Measurements from ENCODE around the gene SYNDIG1. TPM values are rescaled to one million over a fixed set of nuclear protein-coding genes. Genes with fewer than 3 reads are reported as not detected.

SYNDIG1 gene
- total RNA-seq, 4 donors from 2014 or later, result 0.20 to 1.3 (median 0.66) TPM; not detected in 1

DNA sequence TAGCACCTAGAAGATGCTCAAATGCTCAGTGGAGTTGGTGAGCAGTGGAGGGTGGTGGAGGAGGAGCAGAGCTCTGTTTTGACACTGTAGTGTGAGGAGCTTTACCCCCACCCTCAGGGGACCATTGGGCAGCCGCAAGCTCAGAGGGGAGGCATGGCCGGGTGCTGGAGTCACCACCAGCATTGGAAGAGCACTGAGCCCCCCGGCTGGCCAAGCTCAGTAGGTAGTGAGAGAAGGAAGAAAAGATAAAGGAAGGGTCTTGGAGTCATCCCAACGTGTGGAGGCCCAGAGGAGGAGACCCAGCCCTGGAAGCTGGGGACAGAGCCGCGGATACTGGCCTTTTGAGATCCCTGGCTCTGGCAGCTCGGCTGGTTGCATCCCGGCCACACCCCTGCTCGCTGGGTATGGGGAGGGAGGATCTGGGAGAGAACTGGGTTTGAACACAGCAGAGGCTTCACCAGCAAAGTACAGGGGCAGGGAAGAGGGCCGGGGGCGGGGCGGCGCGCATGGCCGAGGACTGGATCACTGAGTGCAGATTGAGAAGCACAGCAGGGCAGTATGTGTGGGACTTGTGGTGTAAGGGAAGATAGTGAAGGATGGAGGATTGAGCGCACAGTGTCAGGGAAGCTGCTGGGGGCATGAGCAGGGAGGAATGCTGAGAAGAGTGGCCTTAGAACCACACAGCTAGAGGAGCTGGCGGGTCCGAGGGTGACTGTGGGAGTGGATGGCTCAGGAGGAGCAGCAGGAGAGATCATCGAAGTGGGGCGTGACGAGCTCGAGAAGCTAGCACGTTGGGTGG is 24.4 kb downstream of the SYNDIG1 start:
- no peak for DNase-seq
- Histone ChIP-seq H3K27ac (no peak overlapping the region), H3K9me3 (no peaks in the 10 kb centered on the region), H3K27me3 (no peaks in the 10 kb centered on the region), H3K4me1 (no peaks in the 10 kb centered on the region), H3K4me3 (no peak overlapping the region), H3K36me3 (no peaks in the 10 kb centered on the region)
- intact Hi-C loops (cut with DNase I; ENCODE audit: low total_unique reads), result no loop called here
- TF ChIP-seq POLR2A (IDR thresholded peaks at IDR 0.05), result no peak
- TF ChIP-seq, protein P1, sequence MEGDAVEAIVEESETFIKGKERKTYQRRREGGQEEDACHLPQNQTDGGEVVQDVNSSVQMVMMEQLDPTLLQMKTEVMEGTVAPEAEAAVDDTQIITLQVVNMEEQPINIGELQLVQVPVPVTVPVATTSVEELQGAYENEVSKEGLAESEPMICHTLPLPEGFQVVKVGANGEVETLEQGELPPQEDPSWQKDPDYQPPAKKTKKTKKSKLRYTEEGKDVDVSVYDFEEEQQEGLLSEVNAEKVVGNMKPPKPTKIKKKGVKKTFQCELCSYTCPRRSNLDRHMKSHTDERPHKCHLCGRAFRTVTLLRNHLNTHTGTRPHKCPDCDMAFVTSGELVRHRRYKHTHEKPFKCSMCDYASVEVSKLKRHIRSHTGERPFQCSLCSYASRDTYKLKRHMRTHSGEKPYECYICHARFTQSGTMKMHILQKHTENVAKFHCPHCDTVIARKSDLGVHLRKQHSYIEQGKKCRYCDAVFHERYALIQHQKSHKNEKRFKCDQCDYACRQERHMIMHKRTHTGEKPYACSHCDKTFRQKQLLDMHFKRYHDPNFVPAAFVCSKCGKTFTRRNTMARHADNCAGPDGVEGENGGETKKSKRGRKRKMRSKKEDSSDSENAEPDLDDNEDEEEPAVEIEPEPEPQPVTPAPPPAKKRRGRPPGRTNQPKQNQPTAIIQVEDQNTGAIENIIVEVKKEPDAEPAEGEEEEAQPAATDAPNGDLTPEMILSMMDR (IDR thresholded peaks at IDR 0.05 in 4 of 5, conservative IDR thresholded peaks at IDR 0.05 in 1 of 5), result no peak
- in situ Hi-C loops (cut with MboI; ENCODE audit: low sequenced_read_pairs in 4 of 4), result loop anchor here in 1 of 4 donors (25.0 kb wide), 1 partner anchor 107 kb away; no protein-coding TSS in a partner anchor
- no peak for ATAC-seq

DNA sequence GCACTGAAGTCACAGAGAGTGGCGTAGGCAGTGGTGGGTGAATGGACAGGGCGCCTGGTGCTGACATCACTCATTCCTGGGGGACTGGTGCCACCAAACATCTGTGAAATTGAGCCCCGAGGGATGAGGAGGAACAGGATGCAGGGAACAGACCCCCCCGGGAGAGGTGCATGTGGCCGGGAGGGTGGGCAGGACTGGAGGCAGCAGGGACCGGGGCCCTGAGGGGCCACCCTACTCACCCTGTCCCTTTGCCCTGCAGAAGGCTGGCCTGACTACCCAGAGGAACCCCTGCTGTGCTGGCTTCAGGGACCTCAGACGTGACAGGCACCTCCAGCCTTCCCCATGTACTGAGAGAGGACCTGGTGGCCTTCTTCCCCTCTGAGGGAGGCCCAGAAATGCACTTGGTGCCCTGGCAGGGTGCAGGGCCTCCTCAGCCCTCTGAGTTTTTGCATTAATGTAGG is 25.1 kb downstream of the SYNDIG1 start:
- intact Hi-C loops (cut with DNase I; ENCODE audit: low total_unique reads), result no loop called here
- DNase-seq, result no peak

GRCh38 chr20:24495266-24495665 is 25.8 kb downstream of the SYNDIG1 start:
- DNase-seq, result no peak
- Histone ChIP-seq H3K4me1 (no peaks in the 10 kb centered on the region), H3K27ac (no peak overlapping the region), H3K4me3 (no peak overlapping the region), H3K36me3 (no peaks in the 10 kb centered on the region), H3K9me3 (no peaks in the 10 kb centered on the region), H3K27me3 (no peaks in the 10 kb centered on the region)
- in situ Hi-C loops (cut with MboI; ENCODE audit: low sequenced_read_pairs in 4 of 4), result loop anchor here in 1 of 4 donors (25.0 kb wide), 1 partner anchor 108 kb away; no protein-coding TSS in a partner anchor
- intact Hi-C loops (cut with DNase I; ENCODE audit: low total_unique reads), result no loop called here
- TF ChIP-seq, protein P1 (IDR thresholded peaks at IDR 0.05 in 4 of 5, conservative IDR thresholded peaks at IDR 0.05 in 1 of 5), result no peak
- no peak for TF ChIP-seq POLR2A (IDR thresholded peaks at IDR 0.05)
- ATAC-seq, result no peak

More for the DNA sequence above, 25.1 kb downstream of the SYNDIG1 start:
- TF ChIP-seq, protein P1 (IDR thresholded peaks at IDR 0.05 in 4 of 5, conservative IDR thresholded peaks at IDR 0.05 in 1 of 5), result no peak
- TF ChIP-seq POLR2A (IDR thresholded peaks at IDR 0.05), result no peak
- Histone ChIP-seq H3K36me3 (no peaks in the 10 kb centered on the region), H3K27ac (no peak overlapping the region), H3K27me3 (no peaks in the 10 kb centered on the region), H3K4me3 (no peak overlapping the region), H3K4me1 (no peaks in the 10 kb centered on the region), H3K9me3 (no peaks in the 10 kb centered on the region)
- no peak for ATAC-seq
- in situ Hi-C loops (cut with MboI; ENCODE audit: low sequenced_read_pairs in 4 of 4), result loop anchor here in 1 of 4 donors (25.0 kb wide), 1 partner anchor 107 kb away; no protein-coding TSS in a partner anchor

- no peaks in the 10 kb centered on the region for H3K36me3 ChIP-seq
- ATAC-seq (no peak), DNase-seq (no peak)
- no peaks in the 10 kb centered on the region for H3K27me3 ChIP-seq
- in situ Hi-C loops (cut with MboI; ENCODE audit: low sequenced_read_pairs in 4 of 4), result loop anchor here in 1 of 4 donors (25.0 kb wide), 1 partner anchor 111 kb away; no protein-coding TSS in a partner anchor
- no peaks in the 10 kb centered on the region for H3K4me1 ChIP-seq
- intact Hi-C loops (cut with DNase I; ENCODE audit: low total_unique reads), result no loop called here
- H3K27ac ChIP-seq, result no peak overlapping the region
- TF ChIP-seq, protein P1 (IDR thresholded peaks at IDR 0.05 in 4 of 5, conservative IDR thresholded peaks at IDR 0.05 in 1 of 5), result no peak
- no peak for TF ChIP-seq POLR2A (IDR thresholded peaks at IDR 0.05)
- no peak overlapping the region for H3K4me3 ChIP-seq
- no peaks in the 10 kb centered on the region for H3K9me3 ChIP-seq
Observed at GRCh38 chr20:24497851-24498250, 28.4 kb downstream of the SYNDIG1 start.

Measured in gastrocnemius medialis (tissue), 4 donors.